Osteocyte (in vitro differentiated cells): Measurements from ENCODE around the gene ASXL1. TPM values are rescaled to one million over a fixed set of nuclear protein-coding genes. Genes with fewer than 3 reads are reported as not detected.
"Not testable (repeated sequence)": the region's sequence is repeated elsewhere in the genome, so short reads cannot be mapped to it uniquely, and the experiment has no call there.

Experiments used
- DNase-seq: peaks from one replicate; pipeline ENCODE4 v3.0.0; 2021; ENCODE audit warnings: mixed read lengths; ENCODE audit not compliant: unreplicated experiment; ENCODE audit errors: extremely low spot score
- H3K27ac Mint-ChIP-seq: one replicate; pipeline ENCODE4 v1.8.0; 2021; ENCODE audit warnings: mild to moderate bottlenecking, mixed read lengths; ENCODE audit not compliant: unreplicated experiment
- H3K27me3 Mint-ChIP-seq: one replicate; pipeline ENCODE4 v1.8.0; 2021; ENCODE audit warnings: mixed read lengths; ENCODE audit not compliant: unreplicated experiment
- H3K36me3 Mint-ChIP-seq: one replicate; pipeline ENCODE4 v1.8.0; 2021; ENCODE audit warnings: mixed read lengths; ENCODE audit not compliant: unreplicated experiment
- H3K4me1 Mint-ChIP-seq: one replicate; pipeline ENCODE4 v1.8.0; 2021; ENCODE audit warnings: mixed read lengths; ENCODE audit not compliant: unreplicated experiment
- H3K4me3 Mint-ChIP-seq: one replicate; pipeline ENCODE4 v1.8.0; 2021; ENCODE audit warnings: mild to moderate bottlenecking, moderate library complexity, mixed read lengths; ENCODE audit not compliant: unreplicated experiment
- H3K9me3 Mint-ChIP-seq: one replicate; pipeline ENCODE4 v1.8.0; 2021; ENCODE audit warnings: mixed read lengths; ENCODE audit not compliant: unreplicated experiment
- total RNA-seq: library from RNA; stranded (reverse); gene quantifications from 2 replicates; pipeline ENCODE4 v1.2.1, GENCODE V29; 2021
- TF ChIP-seq, protein P1 (sequence below): fragments of 200-600 bp; sonication (generic); IDR thresholded peaks from 2 replicates; pipeline ENCODE4 v1.5.0; 2021; ENCODE audit warnings: antibody characterized with exemption, mild to moderate bottlenecking, moderate library complexity

Gene ASXL1
- total RNA-seq, 1 donor from 2014 or later: 76.8 TPM

DNA sequence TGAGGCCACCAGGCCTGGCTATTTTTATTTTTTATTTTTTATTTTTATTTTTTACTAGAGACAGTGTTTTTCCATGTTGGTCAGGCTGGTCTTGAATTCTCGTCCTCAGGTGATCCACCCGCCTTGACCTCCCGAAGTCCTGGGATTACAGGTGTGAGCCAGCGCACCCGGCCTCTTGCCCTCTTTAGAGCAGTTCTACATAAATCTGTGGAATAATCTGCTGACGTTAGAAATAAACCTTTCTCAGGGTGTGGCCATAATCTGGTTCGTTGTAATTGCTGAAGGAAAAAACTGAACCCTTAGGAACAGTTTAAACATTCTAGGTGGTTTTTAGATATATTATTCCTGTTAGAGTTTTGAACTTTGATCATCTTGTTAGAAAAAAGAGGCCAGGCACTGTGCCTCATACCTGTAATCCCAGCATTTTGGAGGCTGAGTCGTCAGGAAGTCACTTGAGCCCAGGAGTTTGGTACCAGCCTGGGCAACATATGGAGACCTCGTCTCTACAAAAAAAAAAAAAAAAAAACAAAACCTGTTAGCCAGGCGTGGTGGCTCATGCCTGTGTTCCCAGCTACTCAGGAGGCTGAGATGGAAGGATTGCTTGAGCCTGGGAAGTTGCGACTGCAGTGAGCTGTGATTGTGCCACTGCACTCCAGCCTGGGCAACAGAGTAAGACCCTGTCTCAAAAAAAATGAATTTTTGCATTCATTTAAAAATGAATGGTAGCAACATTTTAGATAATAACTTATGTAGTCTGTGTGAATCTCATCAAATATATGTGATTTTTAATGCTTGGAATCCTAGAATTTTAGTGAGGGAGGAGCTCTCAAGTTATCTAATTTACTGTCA, 24.2 kb downstream of the ASXL1 start:
- Mint-ChIP-seq H3K27ac (no peak overlapping the region), H3K4me1 (peaks cover 38% of the 10 kb centered on the region), H3K4me3 (no peak overlapping the region), H3K9me3 (no peaks in the 10 kb centered on the region), H3K27me3 (no peaks in the 10 kb centered on the region), H3K36me3 (peaks cover 10% of the 10 kb centered on the region)
- DNase-seq: no peak
- TF ChIP-seq, protein P1, sequence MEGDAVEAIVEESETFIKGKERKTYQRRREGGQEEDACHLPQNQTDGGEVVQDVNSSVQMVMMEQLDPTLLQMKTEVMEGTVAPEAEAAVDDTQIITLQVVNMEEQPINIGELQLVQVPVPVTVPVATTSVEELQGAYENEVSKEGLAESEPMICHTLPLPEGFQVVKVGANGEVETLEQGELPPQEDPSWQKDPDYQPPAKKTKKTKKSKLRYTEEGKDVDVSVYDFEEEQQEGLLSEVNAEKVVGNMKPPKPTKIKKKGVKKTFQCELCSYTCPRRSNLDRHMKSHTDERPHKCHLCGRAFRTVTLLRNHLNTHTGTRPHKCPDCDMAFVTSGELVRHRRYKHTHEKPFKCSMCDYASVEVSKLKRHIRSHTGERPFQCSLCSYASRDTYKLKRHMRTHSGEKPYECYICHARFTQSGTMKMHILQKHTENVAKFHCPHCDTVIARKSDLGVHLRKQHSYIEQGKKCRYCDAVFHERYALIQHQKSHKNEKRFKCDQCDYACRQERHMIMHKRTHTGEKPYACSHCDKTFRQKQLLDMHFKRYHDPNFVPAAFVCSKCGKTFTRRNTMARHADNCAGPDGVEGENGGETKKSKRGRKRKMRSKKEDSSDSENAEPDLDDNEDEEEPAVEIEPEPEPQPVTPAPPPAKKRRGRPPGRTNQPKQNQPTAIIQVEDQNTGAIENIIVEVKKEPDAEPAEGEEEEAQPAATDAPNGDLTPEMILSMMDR: no peak

- H3K9me3 Mint-ChIP-seq, H3K27me3 Mint-ChIP-seq, H3K4me3 Mint-ChIP-seq, H3K27ac Mint-ChIP-seq, DNase-seq: not testable (repeated sequence)
- Mint-ChIP-seq H3K36me3 (peaks cover 15% of the 10 kb centered on the region), H3K4me1 (peaks cover 38% of the 10 kb centered on the region)
Observed at GRCh38 chr20:32383441-32383840, 25.3 kb downstream of the ASXL1 start.

DNA sequence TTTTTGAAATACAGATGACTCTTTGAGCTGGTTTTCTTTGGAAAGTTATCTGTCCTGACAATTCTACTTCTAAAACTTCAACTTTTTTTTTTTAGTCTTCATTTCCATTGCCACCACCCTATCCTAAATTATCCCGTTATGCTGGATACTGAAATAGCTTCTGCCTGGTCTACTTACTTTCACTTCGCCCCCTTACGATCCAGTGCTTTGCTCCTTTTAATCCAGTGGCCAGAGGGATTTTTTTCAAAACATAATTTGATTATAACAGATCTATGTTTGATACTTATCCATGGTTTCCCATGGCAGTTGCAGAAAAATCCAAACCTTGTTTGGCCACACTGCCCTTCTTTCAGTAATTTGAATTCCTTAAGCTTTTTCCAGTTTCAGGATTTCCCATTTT, 27.4 kb downstream of the ASXL1 start:
- Mint-ChIP-seq H3K27me3 (no peaks in the 10 kb centered on the region), H3K4me1 (peaks cover 39% of the 10 kb centered on the region), H3K36me3 (peaks cover 12% of the 10 kb centered on the region), H3K27ac (peak overlapping the region; percentile 84), H3K4me3 (no peak overlapping the region), H3K9me3 (no peaks in the 10 kb centered on the region)
- DNase-seq: no peak
- TF ChIP-seq, protein P1: no peak

DNA sequence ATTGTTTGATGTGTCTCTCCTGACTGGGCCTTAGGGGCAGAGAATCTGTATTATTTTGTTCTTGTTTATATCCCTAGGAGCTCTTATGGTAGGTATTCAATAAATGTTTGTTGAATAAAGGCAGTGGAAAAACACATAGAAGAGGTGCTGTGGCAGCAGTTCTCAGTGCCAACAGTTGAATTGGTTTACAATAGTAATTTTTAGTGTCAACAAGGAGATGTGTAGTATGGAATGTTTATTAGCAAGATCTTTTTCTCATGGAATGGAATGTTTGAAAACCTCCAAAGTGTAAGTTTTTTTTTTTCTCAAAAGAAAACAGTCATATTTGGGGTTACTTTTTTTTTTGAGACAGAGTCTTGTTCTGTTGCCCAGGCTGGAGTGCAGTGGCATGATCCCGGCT, 28.0 kb downstream of the ASXL1 start:
- DNase-seq: no peak
- H3K27ac Mint-ChIP-seq: peak overlapping the region; percentile 84
- H3K27me3 Mint-ChIP-seq: no peaks in the 10 kb centered on the region
- no peaks in the 10 kb centered on the region for H3K9me3 Mint-ChIP-seq
- no peak overlapping the region for H3K4me3 Mint-ChIP-seq
- peaks cover 12% of the 10 kb centered on the region for H3K36me3 Mint-ChIP-seq
- TF ChIP-seq, protein P1: no peak
- peaks cover 41% of the 10 kb centered on the region for H3K4me1 Mint-ChIP-seq

GRCh38 chr20:32387252-32387651, 29.1 kb downstream of the ASXL1 start:
- TF ChIP-seq, protein P1: no peak
- H3K9me3 Mint-ChIP-seq: no peaks in the 10 kb centered on the region
- peaks cover 41% of the 10 kb centered on the region for H3K4me1 Mint-ChIP-seq
- peaks cover 18% of the 10 kb centered on the region for H3K36me3 Mint-ChIP-seq
- H3K4me3 Mint-ChIP-seq: no peak overlapping the region
- DNase-seq: no peak
- no peaks in the 10 kb centered on the region for H3K27me3 Mint-ChIP-seq
- no peak overlapping the region for H3K27ac Mint-ChIP-seq
